ENCODE measurements around the gene CYP4F22. TPM values are rescaled to one million over a fixed set of nuclear protein-coding genes. Genes with fewer than 3 reads are reported as not detected.
"Not testable (repeated sequence)": the region's sequence is repeated elsewhere in the genome, so short reads cannot be mapped to it uniquely, and the experiment has no call there.

Gene CYP4F22
- total RNA-seq, 1 donor from 2014 or later = not detected

DNA sequence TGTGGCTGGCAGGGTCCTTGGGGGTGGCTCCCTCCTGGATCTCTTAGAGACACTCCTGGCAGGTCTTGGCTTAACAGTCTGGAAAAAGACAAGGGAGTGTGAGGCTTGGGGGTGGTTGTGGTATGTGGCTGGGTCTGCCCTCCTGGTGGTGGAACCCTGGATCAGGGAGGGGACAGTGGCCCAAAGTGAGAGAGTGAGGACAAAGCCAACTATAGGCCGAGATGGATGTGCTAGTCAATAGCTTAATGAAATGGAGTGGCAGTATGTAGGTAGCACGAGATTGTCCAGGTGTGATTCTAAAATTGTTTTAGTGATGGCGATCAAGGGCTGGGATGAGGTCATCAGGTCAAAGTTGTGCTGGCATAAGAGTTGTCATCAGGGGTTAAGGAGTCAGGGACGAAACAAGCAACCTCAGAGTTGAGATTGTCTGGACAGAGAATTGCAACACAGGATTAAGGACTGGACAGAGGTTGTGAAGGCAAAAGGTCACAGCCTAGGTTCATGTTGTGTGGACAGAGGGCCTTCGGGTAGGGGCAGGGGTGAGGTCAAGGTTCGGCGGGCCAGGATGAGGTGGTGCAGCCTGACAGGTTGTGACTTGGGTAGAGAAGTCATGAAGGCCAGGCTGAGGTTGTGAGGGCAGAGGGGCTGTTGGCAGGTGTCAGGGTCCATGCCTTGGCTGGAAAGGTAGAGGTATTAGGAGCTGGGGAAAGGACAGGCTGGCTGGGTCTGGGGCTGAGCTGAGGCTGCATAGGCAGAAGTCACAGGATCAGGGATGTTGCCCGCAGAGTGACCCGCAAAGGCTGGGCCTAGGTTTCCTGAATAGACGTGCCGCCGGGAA lies 39.4 kb upstream of the CYP4F22 start:
- H3K9me3 ChIP-seq (ENCODE audit: low read depth) = no peaks in the 10 kb centered on the region
- Mint-ChIP-seq H3K9me3 (peaks cover 12% of the 10 kb centered on the region), H3K4me3 (peak overlapping the region; percentile 4), H3K4me1 (peaks cover 2% of the 10 kb centered on the region), H3K36me3 (no peaks in the 10 kb centered on the region), H3K27ac (no peak overlapping the region), H3K27me3 (ENCODE audit: insufficient read depth, low read depth) (peaks cover 49% of the 10 kb centered on the region)
- DNase-seq (ENCODE audit: low spot score) = no peak
- TF ChIP-seq, protein P1, sequence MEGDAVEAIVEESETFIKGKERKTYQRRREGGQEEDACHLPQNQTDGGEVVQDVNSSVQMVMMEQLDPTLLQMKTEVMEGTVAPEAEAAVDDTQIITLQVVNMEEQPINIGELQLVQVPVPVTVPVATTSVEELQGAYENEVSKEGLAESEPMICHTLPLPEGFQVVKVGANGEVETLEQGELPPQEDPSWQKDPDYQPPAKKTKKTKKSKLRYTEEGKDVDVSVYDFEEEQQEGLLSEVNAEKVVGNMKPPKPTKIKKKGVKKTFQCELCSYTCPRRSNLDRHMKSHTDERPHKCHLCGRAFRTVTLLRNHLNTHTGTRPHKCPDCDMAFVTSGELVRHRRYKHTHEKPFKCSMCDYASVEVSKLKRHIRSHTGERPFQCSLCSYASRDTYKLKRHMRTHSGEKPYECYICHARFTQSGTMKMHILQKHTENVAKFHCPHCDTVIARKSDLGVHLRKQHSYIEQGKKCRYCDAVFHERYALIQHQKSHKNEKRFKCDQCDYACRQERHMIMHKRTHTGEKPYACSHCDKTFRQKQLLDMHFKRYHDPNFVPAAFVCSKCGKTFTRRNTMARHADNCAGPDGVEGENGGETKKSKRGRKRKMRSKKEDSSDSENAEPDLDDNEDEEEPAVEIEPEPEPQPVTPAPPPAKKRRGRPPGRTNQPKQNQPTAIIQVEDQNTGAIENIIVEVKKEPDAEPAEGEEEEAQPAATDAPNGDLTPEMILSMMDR (IDR thresholded peaks at IDR 0.05) = no peak
- TF ChIP-seq EZH2phosphoT487 (IDR thresholded peaks at IDR 0.05) (no peak), EZH2 (IDR thresholded peaks at IDR 0.05) (no peak)
- no peaks in the 10 kb centered on the region for H4K20me1 ChIP-seq (ENCODE audit: low read depth)
- H3K4me3 ChIP-seq = no peak overlapping the region
- H3K27me3 ChIP-seq = peaks cover 77% of the 10 kb centered on the region
- H3F3A ChIP-seq (ENCODE audit: low read depth) = no peaks in the 10 kb centered on the region
- no peak overlapping the region for H3K27ac ChIP-seq
- H2AFZ ChIP-seq (replicated peaks) = peak overlapping the region; percentile 50
- no peak overlapping the region for H3K4me2 ChIP-seq
- H3K4me1 ChIP-seq = no peaks in the 10 kb centered on the region
- H3K9ac ChIP-seq = no peak overlapping the region
- no peaks in the 10 kb centered on the region for H3K36me3 ChIP-seq
- no peaks in the 10 kb centered on the region for H3K79me2 ChIP-seq (ENCODE audit: low read depth)

GRCh38 chr19:15469513-15470297 lies 38.6 kb upstream of the CYP4F22 start:
- no peak overlapping the region for H3K4me3 Mint-ChIP-seq

DNA sequence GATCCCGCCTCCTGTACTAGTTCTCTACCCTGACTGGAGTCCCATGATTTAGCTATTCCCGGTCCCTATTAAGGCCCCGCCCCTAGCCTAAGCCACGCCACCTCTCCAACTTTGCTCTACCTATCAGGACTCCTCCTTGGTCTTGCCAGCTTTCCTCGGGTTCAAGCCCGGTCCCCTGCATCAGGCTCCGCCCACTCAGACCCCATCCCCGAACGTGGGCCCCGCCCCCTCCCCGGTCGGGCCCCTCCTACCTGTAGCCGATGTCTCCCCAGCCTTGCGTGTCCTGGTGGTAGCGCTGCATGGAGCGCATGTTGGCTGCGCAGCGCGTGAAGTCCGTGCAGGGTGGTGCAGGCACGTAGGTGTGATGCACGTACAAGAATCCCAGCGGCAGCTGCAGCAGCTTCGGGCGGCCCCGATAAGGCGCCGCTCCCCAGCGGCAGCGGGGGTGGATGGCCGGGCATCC lies 36.7 kb upstream of the CYP4F22 start:
- Mint-ChIP-seq H3K36me3 (no peaks in the 10 kb centered on the region), H3K4me3 (no peak overlapping the region), H3K27ac (no peak overlapping the region), H3K9me3 (peaks cover 12% of the 10 kb centered on the region), H3K27me3 (ENCODE audit: insufficient read depth, low read depth) (peaks cover 43% of the 10 kb centered on the region), H3K4me1 (peaks cover 2% of the 10 kb centered on the region)
- H3K9me3 ChIP-seq (ENCODE audit: low read depth) = no peaks in the 10 kb centered on the region
- H2AFZ ChIP-seq (replicated peaks) = no peak overlapping the region
- H3K9ac ChIP-seq = no peak overlapping the region
- H3K4me1 ChIP-seq = no peaks in the 10 kb centered on the region
- no peaks in the 10 kb centered on the region for H3K79me2 ChIP-seq (ENCODE audit: low read depth)
- no peak overlapping the region for H3K27ac ChIP-seq
- H3K4me3 ChIP-seq = no peak overlapping the region
- DNase-seq (ENCODE audit: low spot score) = no peak
- peaks cover 49% of the 10 kb centered on the region for H3K27me3 ChIP-seq
- H3K4me2 ChIP-seq = no peak overlapping the region
- no peaks in the 10 kb centered on the region for H4K20me1 ChIP-seq (ENCODE audit: low read depth)
- no peaks in the 10 kb centered on the region for H3K36me3 ChIP-seq
- H3F3A ChIP-seq (ENCODE audit: low read depth) = no peaks in the 10 kb centered on the region
- TF ChIP-seq, protein P1 (IDR thresholded peaks at IDR 0.05) = no peak
- TF ChIP-seq EZH2 (IDR thresholded peaks at IDR 0.05) = no peak
- no peak for TF ChIP-seq EZH2phosphoT487 (IDR thresholded peaks at IDR 0.05)

More at GRCh38 chr19:15469513-15470297, 38.6 kb upstream of the CYP4F22 start:
- Mint-ChIP-seq H3K9me3 (peaks cover 12% of the 10 kb centered on the region), H3K4me1 (peaks cover 2% of the 10 kb centered on the region), H3K27ac (no peak overlapping the region), H3K27me3 (ENCODE audit: insufficient read depth, low read depth) (peaks cover 48% of the 10 kb centered on the region), H3K36me3 (no peaks in the 10 kb centered on the region)
- H3K27ac ChIP-seq = no peak overlapping the region
- peaks cover 69% of the 10 kb centered on the region for H3K27me3 ChIP-seq
- H2AFZ ChIP-seq (replicated peaks) = peak overlapping the region; percentile 50
- peak overlapping the region; percentile 61 for H3K4me2 ChIP-seq
- TF ChIP-seq EZH2phosphoT487 (IDR thresholded peaks at IDR 0.05) (peak; percentile 76), EZH2 (IDR thresholded peaks at IDR 0.05) (peak; percentile 76)
- TF ChIP-seq, protein P1 (IDR thresholded peaks at IDR 0.05) = no peak
- no peaks in the 10 kb centered on the region for H3K79me2 ChIP-seq (ENCODE audit: low read depth)
- no peaks in the 10 kb centered on the region for H3K4me1 ChIP-seq
- no peaks in the 10 kb centered on the region for H3F3A ChIP-seq (ENCODE audit: low read depth)
- H3K4me3 ChIP-seq = peak overlapping the region; percentile 21
- DNase-seq (ENCODE audit: low spot score) = peak; percentile 32
- H3K9me3 ChIP-seq (ENCODE audit: low read depth) = no peaks in the 10 kb centered on the region
- no peaks in the 10 kb centered on the region for H4K20me1 ChIP-seq (ENCODE audit: low read depth)
- no peak overlapping the region for H3K9ac ChIP-seq
- H3K36me3 ChIP-seq = no peaks in the 10 kb centered on the region

DNA sequence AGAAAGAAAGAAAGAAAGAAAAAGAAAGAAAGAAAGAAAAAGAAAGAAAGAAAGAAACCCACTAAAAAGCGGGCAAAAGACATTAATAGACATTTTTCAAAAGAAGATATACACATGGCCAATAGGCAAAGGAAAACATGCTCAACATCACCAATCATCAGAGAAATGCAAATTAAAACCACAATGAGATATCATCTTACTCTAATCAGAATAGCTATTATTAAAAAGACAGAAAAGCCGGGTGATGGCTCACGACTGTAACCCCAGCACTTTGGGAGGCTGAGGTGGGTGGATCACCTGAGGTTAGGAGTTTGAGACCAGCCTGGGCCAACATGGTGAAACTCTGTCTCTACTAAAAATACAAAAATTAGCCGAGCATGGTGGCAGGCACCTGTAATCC lies 34.5 kb upstream of the CYP4F22 start:
- not testable (repeated sequence) for H3K27ac ChIP-seq; H3K4me3 Mint-ChIP-seq; H3K4me2 ChIP-seq; H3K36me3 ChIP-seq; H4K20me1 ChIP-seq (ENCODE audit: low read depth); H3F3A ChIP-seq (ENCODE audit: low read depth); H2AFZ ChIP-seq (replicated peaks); H3K4me3 ChIP-seq; DNase-seq (ENCODE audit: low spot score); H3K27ac Mint-ChIP-seq; H3K9me3 ChIP-seq (ENCODE audit: low read depth); H3K79me2 ChIP-seq (ENCODE audit: low read depth); H3K36me3 Mint-ChIP-seq; H3K4me1 ChIP-seq; H3K9ac ChIP-seq; H3K4me1 Mint-ChIP-seq
- Mint-ChIP-seq H3K9me3 (peaks cover 11% of the 10 kb centered on the region), H3K27me3 (ENCODE audit: insufficient read depth, low read depth) (peaks cover 32% of the 10 kb centered on the region)
- peaks cover 28% of the 10 kb centered on the region for H3K27me3 ChIP-seq

Data from neural progenitor cell (in vitro differentiated cells).